Erythroblast (primary cell): ENCODE data around the gene CDH22.

Experiments used
- GATA1 ChIP-seq: IDR thresholded peaks from 2 replicates; pipeline ENCODE4 v1.6.1; 2011; ENCODE audit warnings: low read depth, mild to moderate bottlenecking, control low read depth, low read length, moderate library complexity
- POLR2A ChIP-seq: IDR thresholded peaks from 2 replicates; pipeline ENCODE4 v1.6.1; 2011; ENCODE audit warnings: mild to moderate bottlenecking, low read length

DNA sequence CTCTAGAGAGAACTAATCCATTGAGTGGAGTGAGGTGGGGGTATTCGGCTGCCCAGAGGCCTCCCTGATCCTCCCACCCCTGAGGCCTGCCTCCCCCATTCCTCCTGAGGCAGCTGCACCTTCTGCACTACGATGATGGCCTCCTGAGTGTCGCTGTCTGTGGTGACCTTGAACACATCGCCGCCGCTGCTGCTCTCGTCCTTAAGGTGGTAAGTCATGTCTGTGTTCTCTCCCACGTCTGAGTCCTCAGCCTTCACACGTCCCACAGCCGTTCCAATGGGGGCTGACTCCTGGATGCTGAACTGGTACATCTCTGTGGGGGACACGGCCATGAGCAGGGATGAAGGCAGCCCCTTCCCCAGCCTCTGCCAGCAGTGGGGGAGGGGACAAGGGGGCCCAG is 95.4 kb downstream of the CDH22 start:
- TF ChIP-seq POLR2A: no peak
- TF ChIP-seq GATA1: no peak
